Measurements from ENCODE around the gene NR4A1.

The NR4A1 gene

GRCh38 chr12:52059582-52060497, 8.6 kb downstream of the NR4A1 start:
- DNase-seq = no peak

- DNase-seq = no peak
These were observed 9.4 kb downstream of the NR4A1 start for GRCh38 chr12:52060498-52061177.

- DNase-seq = no peak
These were observed 10.4 kb downstream of the NR4A1 start for GRCh38 chr12:52061470-52062166.

GRCh38 chr12:52062167-52063081, 11.2 kb downstream of the NR4A1 start:
- DNase-seq = no peak

GRCh38 chr12:52063082-52063924, 12.1 kb downstream of the NR4A1 start:
- peak in 1 of 2 experiments; percentile 43 for DNase-seq

GRCh38 chr12:52063981-52064649, 12.9 kb downstream of the NR4A1 start:
- peak; percentile 55 to 72 for DNase-seq

- DNase-seq = peak in 1 of 2 experiments; percentile 65
These were observed 15.3 kb downstream of the NR4A1 start for GRCh38 chr12:52066346-52067080.

- DNase-seq = no peak
These were observed 15.8 kb downstream of the NR4A1 start for GRCh38 chr12:52067081-52067374.

GRCh38 chr12:52069327-52070184, 18.3 kb downstream of the NR4A1 start, which contains the start of gene ATG101:
Gene ATG101 (plus strand): TSS chr12:52069978. CDS start chr12:52073651, 3,673 bp downstream.
- DNase-seq = peak; percentile 91 to 94

GRCh38 chr12:52070185-52070925, 19.1 kb downstream of the NR4A1 start:
- DNase-seq = no peak

- no peak for DNase-seq
These were observed 22.5 kb downstream of the NR4A1 start for GRCh38 chr12:52073531-52074381.

- DNase-seq = peak; percentile 49 to 72
These were observed 23.9 kb downstream of the NR4A1 start for GRCh38 chr12:52074971-52075724.

GRCh38 chr12:52076811-52077210, 25.6 kb downstream of the NR4A1 start:
- DNase-seq = no peak

- DNase-seq = no peak
These were observed 27.0 kb downstream of the NR4A1 start for GRCh38 chr12:52078276-52078675.

- DNase-seq = no peak
These were observed 28.5 kb downstream of the NR4A1 start, which contains the start of gene SMIM41 for GRCh38 chr12:52079576-52080402. Gene SMIM41 (plus strand): TSS chr12:52079704. CDS start chr12:52079780, 76 bp downstream.

Measured in SHP77 (cell line).